Mucosa of rectum (tissue), 2 donors: ENCODE measurements around the gene PEX11B.

Experiments used
- H3K27ac ChIP-seq, 2 donors: one replicate each; pipeline ENCODE4 v1.7.0; 2013; ENCODE audit warnings: inconsistent platforms in 2 of 2, low read depth in 2 of 2, low read length in 2 of 2
- H3K27me3 ChIP-seq, 2 donors: one replicate each; pipeline ENCODE4 v1.7.0; 2013; ENCODE audit warnings: low read length in 2 of 2; ENCODE audit not compliant: control insufficient read depth in 2 of 2, insufficient read depth in 2 of 2
- H3K36me3 ChIP-seq, 2 donors: one replicate each; pipeline ENCODE4 v1.7.0; 2013; ENCODE audit warnings: low read length in 2 of 2; ENCODE audit not compliant: control insufficient read depth in 2 of 2, insufficient read depth in 2 of 2
- H3K4me1 ChIP-seq, 2 donors: one replicate each; pipeline ENCODE4 v1.7.0; 2013; ENCODE audit warnings: low read length in 2 of 2, mild to moderate bottlenecking in 1 of 2; ENCODE audit not compliant: control insufficient read depth in 2 of 2, insufficient read depth in 2 of 2
- H3K4me3 ChIP-seq, 2 donors: one replicate each; pipeline ENCODE4 v1.7.0; 2013; ENCODE audit warnings: low read length in 2 of 2
- H3K9ac ChIP-seq, 2 donors: one replicate each; pipeline ENCODE4 v1.7.0; 2013; ENCODE audit warnings: low read length in 2 of 2, low read depth in 1 of 2, mild to moderate bottlenecking in 1 of 2
- H3K9me3 ChIP-seq, 2 donors: one replicate each; pipeline ENCODE4 v1.7.0; 2013; ENCODE audit warnings: low read length in 2 of 2; ENCODE audit not compliant: control insufficient read depth in 2 of 2
- donor health status: healthy.
- donor health status: Normal muscosa, but diverticular disease.

PEX11B gene

DNA sequence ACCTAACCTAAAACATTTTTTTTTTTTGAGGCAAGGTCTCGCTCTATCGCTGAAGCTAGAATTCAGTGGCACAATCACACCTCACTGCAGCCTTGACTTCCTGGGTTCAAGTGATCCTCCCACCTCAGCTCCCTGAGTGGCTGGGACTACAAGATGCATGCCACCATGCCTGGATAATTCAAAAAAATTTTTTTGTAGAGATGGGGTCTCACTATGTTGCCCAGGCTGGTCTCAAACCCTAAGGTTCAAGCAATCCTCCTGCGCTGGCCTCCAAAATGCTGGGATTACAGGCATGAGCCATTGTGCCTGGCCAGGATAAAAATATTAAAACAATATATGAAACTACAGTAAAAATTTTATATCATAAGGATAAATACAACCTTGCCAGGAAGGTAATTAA, 34.4 kb upstream of the PEX11B start:
- Histone ChIP-seq H3K9ac (no peak overlapping the region), H3K4me3 (no peak overlapping the region), H3K9me3 (no peaks in the 10 kb centered on the region), H3K36me3 (no peaks in the 10 kb centered on the region), H3K27ac (no peak overlapping the region), H3K27me3 (no peaks in the 10 kb centered on the region), H3K4me1 (peaks cover 12 to 21% of the 10 kb centered on the region in 2 donors)

DNA sequence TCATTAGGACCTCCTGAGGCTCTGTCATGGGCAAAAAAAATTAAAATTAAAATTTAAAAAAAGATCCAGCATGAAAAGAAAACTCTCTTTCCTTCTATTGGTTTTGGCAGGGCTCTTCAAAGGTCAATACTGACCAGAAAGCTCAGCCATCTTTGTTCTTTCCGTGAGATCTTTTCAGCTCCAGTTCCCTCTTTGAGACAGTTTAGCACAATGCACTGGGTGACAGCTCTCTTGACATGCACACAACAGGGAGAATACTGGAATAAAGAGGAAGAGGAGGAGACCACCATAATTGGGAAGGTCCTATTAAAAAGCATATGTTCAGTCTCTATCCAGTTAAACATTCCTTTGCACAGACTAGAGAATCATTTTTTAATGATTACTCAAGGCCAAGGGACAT, 33.0 kb upstream of the PEX11B start:
- no peak overlapping the region for H3K27ac ChIP-seq
- H3K36me3 ChIP-seq = peaks cover 0 to 1% of the 10 kb centered on the region in 2 donors
- peaks cover 7 to 17% of the 10 kb centered on the region in 2 donors for H3K4me1 ChIP-seq

DNA sequence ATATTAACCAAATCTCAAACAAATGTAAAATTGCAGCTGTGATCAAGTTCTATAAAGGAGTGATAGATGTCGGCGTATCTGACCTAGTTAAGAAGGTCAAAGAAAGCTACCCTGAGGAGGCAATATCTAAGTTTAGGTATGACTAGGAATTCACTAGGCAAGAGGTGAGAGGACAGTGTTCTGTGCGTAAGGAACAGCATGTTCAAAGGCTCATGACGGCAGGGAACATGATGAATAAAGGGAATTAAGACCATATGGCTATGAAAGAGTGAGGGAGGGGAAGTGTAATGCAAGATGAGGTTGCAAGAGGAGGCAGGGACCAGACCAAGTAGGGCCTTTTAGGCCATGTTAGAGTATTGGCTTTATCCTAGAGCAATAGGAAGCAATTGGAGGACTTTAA, 30.7 kb upstream of the PEX11B start:
- Histone ChIP-seq H3K9ac (no peak overlapping the region), H3K4me1 (peaks cover under 1 to 2% of the 10 kb centered on the region in 2 donors), H3K27me3 (no peaks in the 10 kb centered on the region), H3K9me3 (no peaks in the 10 kb centered on the region), H3K4me3 (no peak overlapping the region), H3K36me3 (peaks cover 0 to 3% of the 10 kb centered on the region in 2 donors), H3K27ac (no peak overlapping the region)

More for the DNA sequence above, 33.0 kb upstream of the PEX11B start:
- Histone ChIP-seq H3K4me3 (no peak overlapping the region), H3K27me3 (no peaks in the 10 kb centered on the region), H3K9ac (no peak overlapping the region), H3K9me3 (no peaks in the 10 kb centered on the region)

DNA sequence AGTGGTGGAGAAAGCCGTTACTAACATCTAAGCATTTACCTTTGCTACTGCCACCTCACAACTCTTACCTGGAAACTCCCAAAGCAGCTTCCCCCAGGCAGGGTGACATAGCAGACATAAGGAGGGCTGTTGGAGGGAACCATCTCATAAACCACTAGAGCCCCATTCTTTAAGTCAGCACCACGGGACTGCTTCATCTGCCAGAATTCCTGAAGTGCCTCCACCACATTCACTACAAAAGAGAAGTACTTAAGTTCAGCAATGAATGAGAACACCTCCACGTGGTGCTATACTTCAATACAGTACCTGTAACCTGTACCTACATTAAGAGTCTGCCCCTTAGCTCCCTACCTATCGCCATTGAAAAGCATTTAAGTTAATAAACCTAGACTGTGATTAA, 29.0 kb upstream of the PEX11B start:
- Histone ChIP-seq H3K4me1 (no peaks in the 10 kb centered on the region), H3K36me3 (peaks cover 0 to 3% of the 10 kb centered on the region in 2 donors), H3K4me3 (no peak overlapping the region), H3K27ac (no peak overlapping the region), H3K9me3 (no peaks in the 10 kb centered on the region), H3K9ac (no peak overlapping the region), H3K27me3 (no peaks in the 10 kb centered on the region)

DNA sequence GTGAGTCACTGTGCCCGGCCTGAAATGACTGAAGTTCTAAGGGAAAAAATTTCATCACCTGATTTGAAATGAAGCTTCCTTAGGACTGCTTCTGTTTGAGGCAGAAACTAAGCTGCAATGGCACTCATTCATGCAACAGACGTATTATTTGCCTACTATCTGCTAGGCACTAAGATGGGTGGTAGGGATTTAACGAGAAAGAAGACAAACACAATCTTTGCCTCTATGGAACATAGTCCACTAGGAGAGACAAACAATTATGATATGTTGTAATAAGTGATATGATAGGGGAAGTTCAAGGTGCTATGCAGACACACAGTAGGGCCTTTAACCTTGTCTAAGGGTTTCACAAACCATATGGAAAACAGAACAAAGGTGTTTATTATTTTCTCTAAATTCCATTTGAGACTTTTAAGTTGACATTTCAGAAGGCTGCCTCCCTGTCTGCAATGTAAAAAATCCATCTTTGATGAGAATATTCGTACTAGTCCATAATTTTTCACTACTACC, 28.0 kb upstream of the PEX11B start:
- Histone ChIP-seq H3K36me3 (peaks cover 0 to 3% of the 10 kb centered on the region in 2 donors), H3K27ac (no peak overlapping the region), H3K9me3 (no peaks in the 10 kb centered on the region), H3K4me1 (no peaks in the 10 kb centered on the region), H3K9ac (no peak overlapping the region), H3K27me3 (no peaks in the 10 kb centered on the region), H3K4me3 (no peak overlapping the region)

DNA sequence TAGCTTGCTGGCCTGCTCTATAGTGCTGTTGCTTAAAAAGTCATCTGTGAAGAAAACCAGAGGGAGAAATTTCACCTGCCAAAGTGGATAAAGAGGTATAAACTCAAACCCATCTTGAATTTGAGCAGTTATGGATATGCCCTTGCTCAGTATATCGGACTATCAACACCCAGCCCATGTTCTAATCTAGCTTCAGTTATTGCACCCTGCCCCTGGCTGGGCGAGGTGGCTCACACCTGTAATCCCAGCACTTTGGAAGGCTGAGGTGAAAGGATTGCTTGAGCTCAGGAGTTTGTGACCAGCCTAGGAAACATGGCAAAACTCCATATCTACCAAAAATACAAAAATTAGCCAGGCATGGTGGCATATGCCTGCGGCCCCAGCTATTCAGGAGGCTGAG, 26.0 kb upstream of the PEX11B start:
- peaks cover 0 to 3% of the 10 kb centered on the region in 2 donors for H3K36me3 ChIP-seq

DNA sequence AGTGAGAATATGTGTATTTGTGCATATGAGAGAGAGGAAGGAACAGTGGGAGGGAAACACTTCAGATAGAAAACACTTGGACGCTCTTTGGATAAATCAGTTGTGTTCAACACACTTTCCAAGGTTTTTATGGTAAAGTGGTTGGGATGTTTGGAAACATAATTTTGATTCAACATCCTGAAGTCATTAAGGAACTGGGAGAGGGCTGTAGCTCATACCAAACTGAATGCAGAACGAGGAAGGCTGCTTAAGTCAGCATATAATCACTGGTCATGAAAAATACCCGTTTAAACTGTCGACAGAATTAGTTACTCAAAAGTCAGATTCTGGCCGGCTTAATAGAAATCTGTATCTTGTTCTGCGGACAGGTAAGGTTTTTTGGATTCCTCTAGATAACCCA, 24.4 kb upstream of the PEX11B start:
- Histone ChIP-seq H3K27ac (no peak overlapping the region), H3K27me3 (no peaks in the 10 kb centered on the region), H3K9me3 (no peaks in the 10 kb centered on the region), H3K4me1 (no peaks in the 10 kb centered on the region), H3K9ac (no peak overlapping the region), H3K36me3 (peaks cover 0 to 5% of the 10 kb centered on the region in 2 donors), H3K4me3 (no peak overlapping the region)

More for the DNA sequence above, 26.0 kb upstream of the PEX11B start:
- H3K9ac ChIP-seq = no peak overlapping the region
- H3K4me1 ChIP-seq = no peaks in the 10 kb centered on the region
- H3K9me3 ChIP-seq = no peaks in the 10 kb centered on the region
- no peaks in the 10 kb centered on the region for H3K27me3 ChIP-seq
- H3K4me3 ChIP-seq = no peak overlapping the region
- no peak overlapping the region for H3K27ac ChIP-seq

DNA sequence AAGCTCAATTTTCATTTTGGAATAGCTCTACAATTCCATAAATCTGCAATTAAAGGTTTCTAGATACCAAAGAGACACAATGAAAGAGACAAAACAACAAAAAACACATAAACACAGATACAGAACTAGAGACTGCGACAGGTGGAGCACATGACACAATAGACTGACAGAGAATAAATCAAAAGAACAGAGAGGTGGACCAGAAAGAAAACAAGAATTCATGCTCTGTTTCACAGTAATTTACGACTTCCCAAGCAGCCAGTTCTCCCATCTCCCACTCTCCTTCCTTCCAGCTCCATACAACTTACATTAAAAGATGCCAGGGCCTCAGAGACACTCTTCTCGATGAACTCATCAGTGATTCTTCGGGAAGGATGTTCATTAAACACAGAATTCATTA, 23.9 kb upstream of the PEX11B start:
- H3K4me3 ChIP-seq = no peak overlapping the region
- H3K27ac ChIP-seq = no peak overlapping the region
- H3K27me3 ChIP-seq = no peaks in the 10 kb centered on the region
- peaks cover 0 to 5% of the 10 kb centered on the region in 2 donors for H3K36me3 ChIP-seq
- H3K9ac ChIP-seq = no peak overlapping the region
- no peaks in the 10 kb centered on the region for H3K9me3 ChIP-seq
- H3K4me1 ChIP-seq = no peaks in the 10 kb centered on the region

DNA sequence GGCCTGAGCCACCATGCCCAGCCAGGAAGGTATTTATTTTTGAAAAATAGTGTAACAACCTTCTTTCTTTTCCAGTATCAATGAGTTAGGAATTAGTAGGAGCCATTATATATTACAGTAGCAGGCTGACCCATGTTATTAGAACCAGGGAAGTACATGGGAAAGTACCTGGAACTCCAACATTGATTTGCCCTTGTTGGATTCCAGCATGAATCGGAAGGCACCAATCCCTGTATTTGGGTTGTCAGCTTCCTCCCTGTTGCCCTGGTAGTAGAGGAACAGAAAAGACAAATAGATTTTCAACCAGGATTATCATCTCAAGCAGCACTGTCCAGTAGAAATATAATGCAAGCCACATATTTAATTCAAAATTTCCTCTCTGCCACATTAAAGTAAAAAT, 18.9 kb upstream of the PEX11B start:
- Histone ChIP-seq H3K9me3 (no peaks in the 10 kb centered on the region), H3K36me3 (peaks cover 6 to 7% of the 10 kb centered on the region in 2 donors), H3K27me3 (no peaks in the 10 kb centered on the region)

DNA sequence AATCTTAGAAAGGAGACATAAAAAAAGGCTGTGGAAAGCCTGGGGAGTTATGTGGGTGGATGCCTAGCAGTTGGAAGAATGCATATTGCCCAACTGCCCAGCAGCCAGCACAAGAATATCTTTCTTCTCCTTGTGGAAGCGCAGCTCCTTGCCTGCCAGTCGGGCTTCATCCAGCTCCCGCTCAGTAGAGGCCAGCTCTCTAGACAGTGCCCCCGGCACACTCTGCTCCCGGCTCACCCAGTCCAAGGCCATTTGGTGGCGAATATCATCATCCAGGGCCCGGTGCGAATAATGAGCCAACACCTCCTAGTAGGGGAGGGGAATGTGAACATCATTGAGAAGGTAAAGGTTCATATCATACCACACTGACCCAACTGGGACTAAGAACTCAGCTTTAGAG, 17.7 kb upstream of the PEX11B start:
- no peak overlapping the region for H3K27ac ChIP-seq
- peaks cover 0 to 3% of the 10 kb centered on the region in 2 donors for H3K4me1 ChIP-seq
- H3K27me3 ChIP-seq = no peaks in the 10 kb centered on the region
- no peak overlapping the region for H3K4me3 ChIP-seq
- H3K9ac ChIP-seq = no peak overlapping the region
- H3K36me3 ChIP-seq = peaks cover 6 to 7% of the 10 kb centered on the region in 2 donors
- no peaks in the 10 kb centered on the region for H3K9me3 ChIP-seq

More for the DNA sequence above, 18.9 kb upstream of the PEX11B start:
- no peak overlapping the region for H3K27ac ChIP-seq
- H3K4me1 ChIP-seq = peaks cover 0 to 3% of the 10 kb centered on the region in 2 donors
- no peak overlapping the region for H3K9ac ChIP-seq
- no peak overlapping the region for H3K4me3 ChIP-seq

DNA sequence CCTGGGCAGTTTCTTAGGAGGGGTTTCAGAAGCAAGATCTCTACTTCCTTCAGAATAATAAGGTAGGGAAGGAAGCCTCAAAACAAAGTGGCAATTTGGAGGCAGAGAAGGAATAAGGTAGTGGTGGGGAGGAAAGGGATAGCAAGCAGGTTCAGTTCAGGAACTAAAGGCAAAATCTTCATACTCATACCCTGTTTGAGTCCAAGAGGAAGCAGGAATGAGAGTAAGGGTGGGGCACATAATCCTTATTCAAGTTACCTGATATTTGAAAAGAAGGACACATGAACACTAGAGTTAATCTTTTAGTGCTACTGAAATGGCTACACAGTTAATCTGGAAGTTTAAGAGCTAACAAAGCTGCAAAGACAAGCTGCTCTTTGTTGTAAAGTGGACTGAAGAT, 17.2 kb upstream of the PEX11B start:
- H3K27ac ChIP-seq = no peak overlapping the region
- H3K4me3 ChIP-seq = no peak overlapping the region
- no peak overlapping the region for H3K9ac ChIP-seq
- peaks cover 6 to 7% of the 10 kb centered on the region in 2 donors for H3K36me3 ChIP-seq
- H3K9me3 ChIP-seq = no peaks in the 10 kb centered on the region
- no peaks in the 10 kb centered on the region for H3K27me3 ChIP-seq
- H3K4me1 ChIP-seq = peaks cover 0 to 3% of the 10 kb centered on the region in 2 donors
